ENCODE data around the gene FGF19. TPM values are rescaled to one million over a fixed set of nuclear protein-coding genes. Genes with fewer than 3 reads are reported as not detected.

The FGF19 gene
- total and polyA plus RNA-seq, 2 donors (not counting 1 experiment from before 2014, with no cell fraction given), result not detected

GRCh38 chr11:69685348-69685747, 18.5 kb downstream of the FGF19 start:
- Histone ChIP-seq H3K36me3 (replicated peaks in 1 of 2; ENCODE audit: control extremely low read depth in 1 of 2, control insufficient read depth in 1 of 2, extremely low read depth in 1 of 2, insufficient read depth in 2 of 2, low read length in 1 of 2) (no peaks in the 10 kb centered on the region), H2AFZ (ENCODE audit: insufficient read depth, low read depth, low read length, poor library complexity, severe bottlenecking) (peak overlapping the region; percentile 52), H3K9ac (ENCODE audit: low read length) (no peak overlapping the region), H3K27ac (ENCODE audit: low read length in 2 of 2) (no peak overlapping the region), H3K4me3 (ENCODE audit: control extremely low read depth in 1 of 5, extremely low read depth in 1 of 5, insufficient read depth in 1 of 5, low read depth in 2 of 5, low read length in 4 of 5) (no peak overlapping the region), H3K9me3 (ENCODE audit: control extremely low read depth in 1 of 3, control insufficient read depth in 2 of 3, insufficient read depth in 1 of 3, low read length in 2 of 3) (no peaks in the 10 kb centered on the region), H3K4me2 (replicated peaks; ENCODE audit: low read depth, low read length, poor library complexity, severe bottlenecking) (peak overlapping the region; percentile 74), H3K79me2 (ENCODE audit: control insufficient read depth, insufficient read depth, low read length) (no peaks in the 10 kb centered on the region), H3K4me1 (ENCODE audit: control insufficient read depth in 2 of 2, insufficient read depth in 2 of 2, low read length in 2 of 2) (peaks cover 7 to 9% of the 10 kb centered on the region in 2 donors), H3K27me3 (replicated peaks in 1 of 4; ENCODE audit: control extremely low read depth in 1 of 4, control insufficient read depth in 3 of 4, insufficient read depth in 4 of 4, low read length in 3 of 4) (peaks cover 0 to 20% (median 6%) of the 10 kb centered on the region in 4 experiments), H4K20me1 (ENCODE audit: control insufficient read depth, insufficient read depth, low read length, poor library complexity, severe bottlenecking) (no peaks in the 10 kb centered on the region)
- no peak for ATAC-seq (ENCODE audit: low read depth)
- Mint-ChIP-seq H3K9me3 (ENCODE audit: insufficient read depth) (no peaks in the 10 kb centered on the region), H3K4me3 (peak overlapping the region; percentile 69), H3K27ac (no peak overlapping the region), H3K27me3 (peaks cover 35% of the 10 kb centered on the region), H3K4me1 (peaks cover 7% of the 10 kb centered on the region)
- intact Hi-C loops (cut with micrococcal nuclease), result no loop called here
- no peak for TF ChIP-seq CTCF (IDR thresholded peaks at IDR 0.05)
- TF ChIP-seq EZH2 (IDR thresholded peaks at IDR 0.05; ENCODE audit: borderline replicate concordance, insufficient read depth, low read depth, low read length, poor library complexity, severe bottlenecking), result no peak
- 51% methylated on average over 8 of the region's 8 CpGs for WGBS (ENCODE audit: insufficient coverage)
- POLR2A ChIA-PET, result no interaction called here
- CTCF ChIA-PET, result interaction anchor here (0.6 to 3.6 kb wide), 5 partner anchors 10 to 511 kb away, joined by 3 to 16 read pairs (median 3); partner anchors contain the start of gene LTO1
- no peak for DNase-seq

- no peaks in the 10 kb centered on the region for H3K9me3 Mint-ChIP-seq (ENCODE audit: insufficient read depth)
- H3K4me1 ChIP-seq (ENCODE audit: control insufficient read depth in 2 of 2, insufficient read depth in 2 of 2, low read length in 2 of 2), result peaks cover 7 to 9% of the 10 kb centered on the region in 2 donors
- no peak overlapping the region for H2AFZ ChIP-seq (ENCODE audit: insufficient read depth, low read depth, low read length, poor library complexity, severe bottlenecking)
- ChIA-PET CTCF (interaction anchor here (0.7 to 3.6 kb wide), 8 partner anchors 9 to 1103 kb away, joined by 3 to 16 read pairs (median 4); partner anchors contain the start of gene LTO1), POLR2A (no interaction called here)
- no peak overlapping the region for H3K27ac Mint-ChIP-seq
- H3K27ac ChIP-seq (ENCODE audit: low read length in 2 of 2), result no peak overlapping the region
- H3K9me3 ChIP-seq (ENCODE audit: control extremely low read depth in 1 of 3, control insufficient read depth in 2 of 3, insufficient read depth in 1 of 3, low read length in 2 of 3), result no peaks in the 10 kb centered on the region
- intact Hi-C loops (cut with micrococcal nuclease), result no loop called here
- peaks cover 30% of the 10 kb centered on the region for H3K27me3 Mint-ChIP-seq
- 75% methylated on average over 9 of the region's 11 CpGs for WGBS (ENCODE audit: insufficient coverage)
- H3K9ac ChIP-seq (ENCODE audit: low read length), result no peak overlapping the region
- no peaks in the 10 kb centered on the region for H3K36me3 ChIP-seq (replicated peaks in 1 of 2; ENCODE audit: control extremely low read depth in 1 of 2, control insufficient read depth in 1 of 2, extremely low read depth in 1 of 2, insufficient read depth in 2 of 2, low read length in 1 of 2)
- H3K4me3 ChIP-seq (ENCODE audit: control extremely low read depth in 1 of 5, extremely low read depth in 1 of 5, insufficient read depth in 1 of 5, low read depth in 2 of 5, low read length in 4 of 5), result no peak overlapping the region
- ATAC-seq (ENCODE audit: low read depth) (no peak), DNase-seq (no peak)
- peaks cover 7% of the 10 kb centered on the region for H3K4me1 Mint-ChIP-seq
- H4K20me1 ChIP-seq (ENCODE audit: control insufficient read depth, insufficient read depth, low read length, poor library complexity, severe bottlenecking), result no peaks in the 10 kb centered on the region
- no peak overlapping the region for H3K4me3 Mint-ChIP-seq
- H3K79me2 ChIP-seq (ENCODE audit: control insufficient read depth, insufficient read depth, low read length), result no peaks in the 10 kb centered on the region
- H3K27me3 ChIP-seq (replicated peaks in 1 of 4; ENCODE audit: control extremely low read depth in 1 of 4, control insufficient read depth in 3 of 4, insufficient read depth in 4 of 4, low read length in 3 of 4), result peaks cover 0 to 19% (median 6%) of the 10 kb centered on the region in 4 experiments
- TF ChIP-seq CTCF (IDR thresholded peaks at IDR 0.05), result no peak
- TF ChIP-seq EZH2 (IDR thresholded peaks at IDR 0.05; ENCODE audit: borderline replicate concordance, insufficient read depth, low read depth, low read length, poor library complexity, severe bottlenecking), result no peak
- H3K4me2 ChIP-seq (replicated peaks; ENCODE audit: low read depth, low read length, poor library complexity, severe bottlenecking), result no peak overlapping the region
These were observed 19.2 kb downstream of the FGF19 start for GRCh38 chr11:69684651-69685050.
